ENCODE measurements around the gene MYO7B.
"Not testable (repeated sequence)": the region's sequence is repeated elsewhere in the genome, so short reads cannot be mapped to it uniquely, and the experiment has no call there.

MYO7B gene

DNA sequence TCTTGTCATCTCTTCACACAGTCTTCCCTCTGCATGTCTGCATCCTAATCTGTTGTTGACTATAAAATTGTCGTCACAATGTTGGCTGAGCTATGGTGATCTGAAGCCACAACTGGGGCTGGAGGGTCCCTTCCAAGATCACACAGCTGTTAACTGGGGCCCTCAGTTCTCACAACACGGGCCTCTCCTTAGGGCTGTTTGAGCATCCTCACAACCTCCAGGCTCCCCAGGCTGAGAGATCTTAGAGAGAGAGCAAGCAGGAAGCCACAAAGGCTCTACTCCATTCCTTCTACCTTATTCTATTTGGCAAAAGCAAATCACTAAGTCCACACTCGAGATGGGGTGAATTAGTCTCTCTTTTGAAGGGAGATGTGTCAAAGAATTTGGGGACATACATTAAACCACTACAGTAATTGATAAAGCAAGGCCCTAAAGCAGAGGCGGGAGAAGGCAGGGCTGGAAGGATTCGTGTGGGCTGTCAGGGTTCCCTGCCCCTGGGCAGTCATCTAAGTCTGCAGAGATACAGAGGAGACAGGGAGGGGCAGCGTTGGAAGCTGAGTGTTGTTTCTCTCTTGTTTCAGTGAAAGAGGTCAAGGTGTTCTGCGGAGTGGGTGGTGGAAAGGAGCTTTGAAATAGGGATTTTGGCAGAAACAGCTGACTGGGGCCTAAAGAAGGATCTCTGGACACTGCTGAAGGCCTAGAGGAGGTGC is 15.9 kb downstream of the MYO7B start:
- in situ Hi-C loops (cut with MboI; ENCODE audit: low sequenced_read_pairs), result no loop called here

DNA sequence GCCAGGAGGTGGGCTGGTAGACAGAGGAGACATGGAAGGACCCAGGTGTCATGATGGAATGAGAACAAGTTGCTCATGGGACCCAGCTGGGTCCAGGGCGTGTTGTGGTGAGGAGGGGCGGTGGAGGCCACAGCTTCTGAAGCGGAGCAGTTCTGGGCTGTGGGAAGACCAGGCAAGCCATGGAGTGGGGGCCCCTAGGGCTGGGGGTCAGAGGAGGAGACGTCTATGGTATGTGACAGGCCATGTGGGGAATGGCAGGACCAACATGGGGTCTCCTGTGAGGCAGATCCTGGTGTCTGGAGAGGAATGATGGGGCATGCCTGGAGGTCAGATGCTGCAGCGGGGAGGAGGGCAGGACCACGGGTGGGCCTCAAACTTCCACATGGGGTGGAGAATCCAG is 16.9 kb downstream of the MYO7B start:
- in situ Hi-C loops (cut with MboI; ENCODE audit: low sequenced_read_pairs), result no loop called here

DNA sequence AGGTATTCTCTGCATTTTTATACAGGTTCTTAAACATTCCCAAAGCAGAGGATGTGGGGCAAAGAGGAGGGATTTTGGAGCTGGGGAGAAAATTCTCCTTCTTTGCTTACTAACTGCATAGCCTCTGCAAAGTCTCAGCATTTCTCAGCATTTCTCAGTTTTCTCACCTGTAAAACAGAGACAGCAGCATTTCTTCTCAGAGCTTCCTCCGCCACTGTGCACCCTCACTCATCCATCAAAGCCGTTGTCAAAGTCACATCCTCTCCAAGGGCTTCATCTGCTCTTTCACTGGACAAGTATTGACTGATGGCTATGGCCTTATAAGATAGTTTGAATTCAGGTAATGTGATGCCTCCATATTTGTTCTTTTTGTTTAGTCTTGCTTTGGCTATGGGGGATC is 17.4 kb downstream of the MYO7B start:
- in situ Hi-C loops (cut with MboI; ENCODE audit: low sequenced_read_pairs), result no loop called here

DNA sequence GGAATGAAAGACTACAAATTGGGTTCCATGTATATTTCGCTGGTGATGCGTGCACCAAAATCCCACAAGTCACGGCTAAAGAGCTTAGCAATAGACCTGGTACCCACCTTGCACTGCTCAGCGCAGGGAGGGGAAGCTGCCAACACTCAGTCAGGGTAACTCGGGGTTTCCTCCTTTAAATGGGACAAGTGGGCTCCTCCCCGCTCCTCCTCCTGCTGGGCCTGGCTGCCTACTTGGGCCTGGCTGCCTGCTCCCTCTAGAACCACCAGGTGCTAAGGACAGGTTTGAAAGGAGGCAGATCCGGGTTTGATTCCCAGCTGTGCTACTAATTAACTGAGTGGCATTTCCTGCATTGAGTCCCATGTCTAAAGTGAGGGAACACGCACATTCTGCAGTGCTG is 23.4 kb downstream of the MYO7B start:
- in situ Hi-C loops (cut with MboI; ENCODE audit: low sequenced_read_pairs), result no loop called here

DNA sequence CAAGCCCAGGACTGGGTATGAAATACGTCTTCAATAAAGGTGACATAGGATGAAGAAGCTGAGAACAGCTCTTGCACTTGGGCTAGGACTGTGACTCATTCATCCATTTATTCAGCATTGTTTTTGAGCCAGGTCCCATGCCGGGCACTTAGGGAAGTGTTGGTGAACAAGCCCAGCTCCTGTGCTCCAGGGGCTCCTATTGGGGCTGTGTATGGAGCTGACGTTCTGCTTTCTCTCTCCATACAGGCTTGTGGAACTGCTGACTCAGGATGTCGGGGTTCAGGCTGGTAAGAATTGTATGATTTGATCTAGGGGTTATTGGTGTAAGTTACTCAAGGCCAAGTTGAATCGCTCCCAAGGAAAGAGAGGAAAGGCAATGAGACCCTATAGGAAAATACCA is 24.0 kb downstream of the MYO7B start:
- in situ Hi-C loops (cut with MboI; ENCODE audit: low sequenced_read_pairs), result no loop called here

DNA sequence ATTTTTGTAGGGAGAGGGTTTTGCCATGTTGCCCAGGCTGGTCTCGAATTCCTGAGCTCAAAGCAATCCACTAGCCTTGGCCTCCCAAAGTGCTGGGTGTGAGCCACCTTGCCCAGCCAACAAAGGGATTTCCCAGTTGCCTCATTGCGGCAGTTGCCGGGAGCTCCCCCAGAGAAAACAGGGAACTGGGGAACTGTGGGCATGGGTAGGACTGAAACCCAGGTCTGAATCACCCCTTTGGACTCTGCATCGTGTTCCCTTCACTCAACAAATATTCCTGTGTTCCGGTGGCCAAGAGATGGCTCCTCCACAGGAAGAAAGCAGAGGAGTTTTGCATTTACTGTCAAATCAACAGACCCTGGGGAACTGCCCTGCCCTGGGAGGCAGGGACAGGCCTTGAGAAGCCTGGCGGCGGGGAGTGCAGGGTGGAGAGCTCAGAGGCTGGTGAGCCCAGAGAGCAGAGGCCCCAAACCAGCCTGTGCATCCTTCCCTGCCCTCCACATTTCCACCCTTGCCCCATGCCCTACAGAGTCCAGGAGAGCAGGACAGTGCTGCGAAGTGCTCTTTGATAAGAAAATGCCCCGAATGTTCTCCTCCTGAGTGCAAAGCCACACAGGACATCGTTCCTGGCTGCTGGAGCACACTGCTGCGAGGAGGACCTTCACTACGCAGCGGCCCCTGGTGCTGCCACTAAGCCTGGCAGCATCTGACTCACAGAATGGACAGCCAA is 24.9 kb downstream of the MYO7B start:
- in situ Hi-C loops (cut with MboI; ENCODE audit: low sequenced_read_pairs), result no loop called here

DNA sequence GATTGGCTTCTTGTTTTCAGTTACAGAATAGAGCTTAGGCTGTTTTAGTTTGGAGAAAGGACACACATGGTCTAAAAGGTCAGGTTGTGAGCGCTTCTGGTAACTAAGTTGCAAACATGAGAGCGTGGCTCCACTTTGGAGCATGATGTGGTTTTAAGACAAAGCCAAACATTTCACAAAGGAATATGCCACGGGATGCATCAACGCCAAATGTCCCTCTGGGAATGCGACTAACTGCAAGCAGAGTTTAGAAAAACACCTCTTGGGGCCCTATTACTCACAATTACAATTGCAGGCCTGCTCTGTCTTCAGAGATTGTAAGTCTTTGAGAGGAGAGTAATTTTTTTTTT is 25.4 kb downstream of the MYO7B start:
- in situ Hi-C loops (cut with MboI; ENCODE audit: low sequenced_read_pairs), result no loop called here

DNA sequence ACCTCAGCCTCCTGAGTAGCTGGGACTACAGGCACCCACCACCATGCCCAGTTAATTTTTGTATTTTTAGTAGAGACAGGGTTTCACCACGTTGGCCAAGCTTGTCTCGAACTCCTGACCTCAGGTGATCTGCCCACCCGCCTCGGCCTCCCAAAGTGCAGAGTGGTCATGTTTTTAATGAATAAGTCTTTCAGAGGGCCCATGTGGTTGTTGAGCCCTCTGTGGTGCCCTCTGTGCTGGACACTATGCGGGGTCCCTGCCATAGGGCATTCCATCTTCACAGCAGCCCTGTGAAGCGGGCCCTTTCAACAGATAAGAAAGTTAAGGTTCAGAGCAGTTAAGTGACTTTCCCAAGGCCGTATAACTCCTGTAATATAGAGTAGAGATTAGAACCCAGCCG is 25.9 kb downstream of the MYO7B start:
- in situ Hi-C loops (cut with MboI; ENCODE audit: low sequenced_read_pairs), result no loop called here

DNA sequence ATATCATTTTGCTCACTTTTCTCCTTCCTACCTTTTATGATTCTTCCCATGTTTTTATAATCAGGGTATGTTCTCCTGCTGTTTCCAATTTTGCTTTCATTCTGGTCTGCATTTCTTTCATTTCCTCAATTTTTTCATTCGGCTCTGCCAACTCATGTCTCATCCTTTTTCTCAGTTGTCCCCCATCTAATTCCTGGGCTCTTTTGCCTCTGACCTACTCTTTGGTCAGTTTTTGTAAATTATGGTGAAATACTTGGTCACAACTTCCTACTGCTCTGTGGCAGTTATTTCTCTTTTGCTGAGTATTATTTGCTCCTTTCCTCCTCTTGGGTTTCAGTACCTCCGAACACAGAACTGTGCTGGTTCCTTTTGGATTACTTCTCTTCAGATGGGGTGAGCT is 27.5 kb downstream of the MYO7B start:
- in situ Hi-C loops (cut with MboI; ENCODE audit: low sequenced_read_pairs), result no loop called here

DNA sequence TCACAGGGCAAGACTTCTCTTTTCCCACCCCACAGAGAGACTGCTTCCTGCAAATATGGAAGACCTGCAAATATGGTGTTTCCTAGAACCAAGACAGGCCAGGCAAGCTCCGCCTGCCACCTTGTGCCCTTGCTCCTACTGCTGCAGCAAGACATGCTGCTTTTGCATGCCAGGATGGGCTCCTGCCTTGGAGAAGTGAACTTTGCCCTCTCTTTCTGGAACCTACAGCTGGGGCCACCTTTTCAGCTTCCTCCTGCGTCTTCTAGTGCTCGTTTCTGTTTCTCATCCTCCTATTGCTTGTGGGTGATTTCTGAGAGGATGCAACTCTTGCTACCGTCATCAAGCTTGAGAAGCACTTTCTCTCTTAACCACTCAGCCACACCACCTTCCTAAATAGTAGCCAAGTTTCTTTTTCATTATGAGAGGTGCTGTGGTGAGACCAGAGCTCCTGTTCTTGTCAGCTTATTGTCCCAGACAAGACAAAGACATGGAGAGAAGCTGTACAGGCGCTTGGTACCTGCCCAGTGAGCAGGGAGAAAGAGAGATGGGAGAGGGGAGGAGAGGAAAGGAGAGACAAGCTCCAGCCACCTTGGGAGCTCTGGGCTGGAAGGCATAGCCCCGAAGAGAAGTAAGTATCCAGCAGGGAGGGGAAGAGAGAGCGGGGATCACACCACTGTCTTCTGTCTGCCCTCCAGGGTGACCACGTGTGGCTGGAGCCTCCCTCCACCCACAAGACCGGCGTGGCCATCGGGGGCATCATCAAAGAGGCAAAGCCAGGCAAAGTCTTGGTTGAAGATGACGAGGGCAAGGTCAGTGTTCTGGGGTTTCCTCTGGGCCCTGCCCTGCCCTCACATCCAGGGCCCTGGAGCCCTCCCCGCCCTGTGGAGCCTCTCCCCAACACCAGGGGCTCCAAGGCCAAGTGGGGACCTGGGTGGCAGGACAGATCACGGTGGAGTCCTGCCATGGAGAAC is 28.3 kb downstream of the MYO7B start:
- in situ Hi-C loops (cut with MboI; ENCODE audit: low sequenced_read_pairs), result no loop called here

DNA sequence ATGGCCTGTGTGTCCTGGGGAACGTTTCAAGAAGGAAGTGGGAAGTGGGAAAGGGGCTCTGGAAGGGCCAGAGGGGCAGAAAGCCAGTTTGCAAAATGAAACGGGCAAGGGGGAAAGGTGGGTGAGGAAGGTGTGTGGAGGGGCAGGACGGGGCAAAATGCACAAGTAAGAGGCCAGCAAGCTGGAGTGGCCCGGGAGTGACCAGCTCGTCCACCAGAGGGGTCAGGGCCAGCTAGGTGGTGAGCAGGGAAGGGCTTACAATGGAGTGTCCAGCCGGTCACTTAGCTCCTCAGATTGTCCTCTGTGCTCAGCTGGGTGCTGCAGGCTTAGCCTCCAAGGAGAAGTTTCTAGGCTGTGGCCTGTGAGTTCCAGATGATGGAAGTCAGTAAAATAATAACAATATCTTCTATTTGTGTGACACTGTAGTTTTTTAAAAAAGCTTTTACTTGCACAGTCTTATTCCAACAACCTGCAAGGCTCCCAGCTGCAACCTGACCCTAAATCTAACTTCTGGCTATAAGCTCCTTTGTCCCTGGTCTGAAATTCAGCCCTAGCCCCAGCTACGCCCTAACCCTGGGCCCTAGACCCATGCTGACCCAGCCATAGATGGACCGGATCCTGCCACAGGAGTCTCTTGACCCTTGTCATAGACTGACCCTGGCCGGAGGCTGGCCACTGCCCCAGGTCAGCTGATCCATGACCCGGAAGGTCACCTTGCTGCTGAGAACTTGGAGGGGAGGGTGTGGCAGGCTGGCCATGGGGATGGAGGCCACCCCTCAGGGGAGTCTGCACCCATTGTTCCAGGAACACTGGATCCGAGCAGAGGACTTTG is 29.2 kb downstream of the MYO7B start:
- in situ Hi-C loops (cut with MboI; ENCODE audit: low sequenced_read_pairs), result no loop called here

DNA sequence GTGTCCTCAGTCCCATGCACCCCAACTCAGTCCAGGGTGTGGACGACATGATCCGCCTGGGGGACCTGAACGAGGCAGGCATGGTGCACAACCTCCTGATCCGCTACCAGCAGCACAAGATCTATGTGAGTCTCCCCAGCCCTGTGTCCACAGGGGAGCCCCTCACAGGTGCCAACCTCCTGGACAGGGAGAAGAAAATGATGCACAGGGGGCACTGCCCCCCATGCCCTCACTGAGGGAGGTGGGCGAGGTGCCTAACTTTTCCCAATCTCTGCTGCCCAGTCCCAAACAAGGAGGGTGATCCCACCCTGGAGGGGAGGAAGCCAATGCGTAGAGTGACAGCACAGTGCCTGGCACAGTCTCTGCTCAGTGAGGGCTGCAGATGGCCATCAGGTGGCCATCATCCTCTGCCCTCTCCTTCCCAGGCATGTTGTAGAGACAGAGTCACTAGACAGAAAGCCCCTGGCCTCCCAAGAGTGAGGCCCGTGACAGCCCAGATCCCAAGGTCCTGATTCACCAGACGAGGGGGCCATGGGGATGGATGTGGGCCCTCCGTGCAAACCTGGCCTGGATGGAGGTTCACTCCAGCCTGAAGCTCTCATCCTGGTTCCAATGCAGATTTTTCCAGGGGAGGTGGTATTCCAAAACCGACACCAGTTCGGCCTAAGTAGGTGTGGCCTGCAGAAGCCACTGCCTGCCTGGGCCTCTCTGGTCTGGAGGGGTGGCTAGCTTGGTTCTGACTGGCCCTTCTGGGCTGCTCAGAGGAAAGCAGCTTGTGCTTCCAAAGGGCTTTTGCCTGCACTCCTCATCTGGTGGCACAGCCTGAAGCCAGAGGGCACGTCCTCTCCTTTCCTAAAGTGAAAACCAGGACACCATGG is 30.0 kb downstream of the MYO7B start:
- in situ Hi-C loops (cut with MboI; ENCODE audit: low sequenced_read_pairs), result no loop called here

DNA sequence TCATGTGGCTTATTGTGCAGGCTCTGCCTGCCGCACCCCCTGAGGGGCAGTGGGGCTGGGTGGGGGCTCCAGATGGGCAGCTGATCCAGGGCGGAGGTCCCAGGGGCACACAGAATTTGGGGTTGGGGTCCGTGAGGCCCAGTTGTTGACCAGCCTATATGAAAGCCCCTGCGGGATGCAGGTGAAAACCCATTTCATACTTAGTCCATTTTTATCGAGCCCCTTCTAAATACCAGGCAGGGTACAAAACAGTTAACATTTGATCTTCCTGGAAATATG is 30.6 kb downstream of the MYO7B start:
- in situ Hi-C loops (cut with MboI; ENCODE audit: low sequenced_read_pairs), result no loop called here

DNA sequence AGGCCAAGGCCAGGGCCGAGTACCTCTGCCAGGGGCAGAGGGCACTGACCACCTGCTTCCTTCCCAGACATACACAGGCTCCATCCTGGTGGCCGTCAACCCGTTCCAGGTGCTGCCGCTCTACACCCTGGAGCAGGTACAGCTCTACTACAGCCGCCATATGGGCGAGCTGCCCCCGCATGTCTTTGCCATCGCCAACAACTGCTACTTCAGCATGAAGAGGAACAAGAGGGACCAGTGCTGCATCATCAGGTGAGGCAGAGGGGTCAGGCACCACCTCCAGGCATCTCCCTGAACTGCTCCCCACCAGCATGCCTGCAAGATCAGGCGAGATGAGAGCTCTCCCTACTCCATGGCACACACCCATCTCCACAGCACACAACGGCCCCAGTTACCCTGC is 31.1 kb downstream of the MYO7B start:
- in situ Hi-C loops (cut with MboI; ENCODE audit: low sequenced_read_pairs), result no loop called here

DNA sequence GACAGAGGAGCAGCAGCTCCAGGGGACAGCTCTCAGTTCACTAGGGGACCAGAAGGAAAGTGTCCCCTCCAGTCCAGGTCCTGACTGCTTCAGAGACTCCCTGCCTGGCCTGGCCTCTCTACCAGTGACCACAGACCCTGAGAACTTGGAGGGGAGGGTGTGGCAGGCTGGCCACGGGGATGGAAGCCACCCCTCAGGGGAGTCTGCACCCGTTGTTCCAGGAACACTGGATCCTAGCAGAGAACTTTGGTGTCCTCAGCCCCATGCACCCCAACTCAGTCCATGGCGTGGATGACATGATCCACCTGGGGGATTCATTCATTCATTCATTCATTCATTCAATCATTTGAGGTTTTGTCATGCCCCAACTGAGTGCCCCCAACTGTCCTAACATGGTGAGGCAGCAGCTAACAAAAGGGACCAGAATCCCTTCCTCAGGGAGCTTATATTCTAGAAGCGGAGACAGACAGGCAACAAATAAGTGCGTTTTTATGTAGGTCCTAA is 31.9 kb downstream of the MYO7B start:
- in situ Hi-C loops (cut with MboI; ENCODE audit: low sequenced_read_pairs), result no loop called here

DNA sequence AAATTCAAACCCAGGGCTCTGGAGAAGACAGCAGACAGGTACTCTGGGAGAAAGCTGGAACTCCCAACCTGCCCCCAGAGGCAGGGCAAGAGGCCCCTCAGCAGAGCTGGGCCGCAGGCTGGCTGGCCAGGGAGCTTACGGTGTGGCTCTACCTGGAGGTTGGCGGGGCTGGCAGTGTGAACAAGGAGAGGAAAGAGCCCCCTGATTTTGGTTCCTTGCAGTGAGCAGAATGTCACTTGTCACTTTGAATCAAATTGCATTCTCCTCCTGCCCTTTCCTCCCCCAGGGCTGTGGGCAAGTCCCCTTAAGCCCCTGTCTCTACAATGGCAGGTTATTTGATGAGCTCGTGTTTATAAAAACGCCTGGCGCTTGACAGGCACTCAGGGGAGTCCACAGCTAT is 32.6 kb downstream of the MYO7B start:
- in situ Hi-C loops (cut with MboI; ENCODE audit: low sequenced_read_pairs), result no loop called here

DNA sequence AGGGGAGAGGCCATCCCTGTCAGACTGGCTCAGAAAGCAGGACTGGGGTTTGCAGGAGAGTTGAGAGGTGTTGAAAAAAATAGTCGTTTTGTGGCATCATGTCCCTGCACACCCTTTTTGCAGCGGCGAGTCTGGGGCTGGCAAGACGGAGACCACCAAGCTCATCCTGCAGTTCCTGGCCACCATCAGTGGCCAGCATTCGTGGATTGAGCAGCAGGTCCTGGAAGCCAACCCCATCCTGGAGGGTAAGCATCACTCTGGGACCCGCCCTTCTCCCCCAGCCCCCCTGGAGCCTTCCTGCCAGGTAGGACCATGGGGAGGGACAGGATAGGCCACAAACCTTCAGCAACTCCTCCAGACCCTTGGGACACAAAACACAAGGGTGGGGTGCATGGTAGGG is 34.2 kb downstream of the MYO7B start:
- in situ Hi-C loops (cut with MboI; ENCODE audit: low sequenced_read_pairs), result no loop called here

DNA sequence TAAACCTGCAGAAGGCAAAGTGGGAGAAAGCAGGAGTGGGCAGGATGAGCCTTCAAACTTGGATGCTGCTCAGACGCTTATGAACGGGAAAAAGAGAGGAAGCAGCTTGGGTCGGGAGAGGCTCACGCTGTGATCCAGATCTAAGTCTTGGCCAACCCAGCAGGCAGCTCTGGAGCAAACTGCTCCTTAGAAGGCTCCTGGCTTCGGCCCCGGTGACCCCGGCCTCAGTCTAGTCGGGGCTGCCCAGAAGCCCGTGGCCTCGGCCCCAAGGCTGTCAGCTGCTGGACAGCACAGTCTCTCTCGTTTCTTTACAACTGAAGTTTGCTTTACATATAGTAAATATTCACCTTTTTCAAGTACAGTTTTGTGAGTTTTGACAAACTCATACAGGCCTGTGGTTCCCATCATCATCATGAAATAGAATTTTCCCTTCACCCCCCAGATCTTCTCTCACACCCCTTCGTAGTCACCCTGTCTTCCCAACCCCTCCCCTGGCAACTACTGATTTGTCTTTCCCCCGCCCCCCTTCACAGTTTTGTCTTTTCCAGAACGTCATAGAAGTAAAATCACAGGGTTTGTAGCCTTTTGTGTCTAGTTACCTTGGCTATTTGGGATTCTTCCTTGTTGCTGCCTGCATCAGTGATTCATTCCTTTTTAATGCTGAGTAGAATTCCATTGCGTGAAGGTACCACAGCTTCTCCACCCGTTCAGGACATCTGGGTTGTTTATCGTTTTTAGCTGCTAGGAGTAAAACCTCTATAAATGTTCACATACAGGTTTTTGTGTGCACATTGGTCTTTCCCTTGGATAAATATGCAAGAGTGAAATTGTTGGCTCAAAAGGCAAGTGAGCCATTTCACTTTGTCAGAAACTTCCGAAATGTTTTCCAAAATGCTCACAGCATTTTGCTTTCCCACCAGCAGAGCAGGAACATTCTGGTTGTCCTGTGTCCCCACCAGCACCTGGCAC is 35.1 kb downstream of the MYO7B start:
- in situ Hi-C loops (cut with MboI; ENCODE audit: low sequenced_read_pairs), result no loop called here

DNA sequence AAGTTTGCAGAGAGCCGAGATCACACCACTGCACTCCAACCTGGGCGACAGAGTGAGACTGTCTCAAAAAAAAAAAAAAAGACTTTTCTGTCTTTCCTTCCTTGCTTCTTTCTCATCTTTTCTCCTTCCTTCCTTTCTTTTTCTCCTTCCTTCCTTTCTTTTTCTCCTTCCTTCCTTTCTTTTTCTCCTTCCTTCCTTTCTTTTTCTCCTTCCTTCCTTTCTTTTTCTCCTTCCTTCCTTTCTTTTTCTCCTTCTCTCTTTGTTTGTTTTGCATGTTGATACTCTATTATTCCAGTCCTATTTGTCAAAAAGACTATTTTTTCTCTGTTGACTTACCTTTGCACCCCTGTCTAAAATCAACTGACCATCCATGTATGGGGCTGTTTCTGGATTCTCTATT is 36.9 kb downstream of the MYO7B start:
- in situ Hi-C loops (cut with MboI; ENCODE audit: low sequenced_read_pairs), result not testable (repeated sequence)

Data from HL-60/S4 treated with phorbol 12-myristate 13-acetate at 8.2 ng/mL for 4 days and 3 days (cell line).